Esophagus squamous epithelium (tissue), 4 donors: ENCODE measurements around the gene SLC25A41.

Source experiments
- CTCF ChIP-seq, 6 experiments: fragments of 450-650 bp in 4 of 6; fragments of 200-600 bp in 2 of 6; sonication (generic) in 2 of 6; IDR thresholded peaks; one replicate each; pipeline ENCODE4 v1.5.1; 2016 to 2019; ENCODE audit warnings: antibody characterized with exemption in 6 of 6, mild to moderate bottlenecking in 4 of 6, moderate library complexity in 4 of 6
- POLR2A ChIP-seq, 4 donors: fragments of 450-650 bp; IDR thresholded peaks; one replicate each; pipeline ENCODE4 v1.6.1; 2017; ENCODE audit warnings: antibody characterized with exemption in 4 of 4, mild to moderate bottlenecking in 4 of 4, moderate library complexity in 3 of 4

- TF ChIP-seq CTCF (IDR thresholded peaks at IDR 0.05) = no peak
- no peak for TF ChIP-seq POLR2A (IDR thresholded peaks at IDR 0.05)
These were observed 43.4 kb upstream of the SLC25A41 start for GRCh38 chr19:6476896-6477431.
